GM19328 (cell line): ENCODE results near the gene RNPEP.
"Not testable (repeated sequence)": the region's sequence is repeated elsewhere in the genome, so short reads cannot be mapped to it uniquely, and the experiment has no call there.

Source experiments
- ATAC-seq: cut with Tn5 transposase; IDR thresholded peaks from one replicate; pipeline ENCODE4 v1.9.1; 2021; ENCODE audit warnings: mild to moderate bottlenecking, moderate library complexity; ENCODE audit not compliant: unreplicated experiment

RNPEP gene

DNA sequence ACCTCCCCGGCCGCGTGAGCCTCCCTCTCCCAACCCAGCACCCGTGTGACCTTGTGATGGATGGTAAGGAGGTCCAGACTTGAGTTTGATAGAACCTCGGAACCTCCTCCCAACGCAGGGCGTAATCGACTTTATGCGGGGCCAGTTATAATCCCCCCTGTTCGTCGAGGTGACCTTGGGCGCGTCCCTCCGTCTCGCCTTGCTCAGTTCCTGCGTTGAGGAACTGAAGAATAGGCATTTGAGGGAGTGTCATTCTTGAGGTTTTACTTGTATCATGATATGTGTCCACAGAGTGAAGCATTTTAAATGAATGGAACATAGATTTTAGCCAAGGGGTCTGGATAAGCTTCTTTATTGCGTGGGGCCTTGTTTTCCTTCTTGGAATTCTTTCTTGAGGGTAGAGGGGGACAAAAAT is 26.7 kb upstream of the RNPEP start:
- no peak for ATAC-seq

DNA sequence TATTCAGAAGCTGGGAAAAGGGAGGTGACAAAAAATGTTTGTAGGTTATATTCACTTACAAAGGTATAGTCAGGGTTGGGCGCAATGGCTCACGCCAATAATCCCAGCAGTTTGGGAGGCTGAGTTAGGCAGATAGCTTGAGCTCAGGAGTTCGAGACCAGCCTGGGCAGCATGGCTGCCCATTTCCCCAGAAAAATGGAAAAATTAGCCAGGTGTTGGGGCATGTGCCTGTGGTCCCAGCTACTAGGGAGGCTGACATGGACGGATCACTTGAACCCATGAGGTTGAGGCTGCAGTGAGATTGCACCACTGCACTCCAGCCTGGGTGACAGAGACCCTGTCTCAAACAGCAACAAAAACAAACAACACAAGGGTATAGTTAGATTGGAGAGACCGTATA is 24.1 kb upstream of the RNPEP start:
- ATAC-seq = no peak

DNA sequence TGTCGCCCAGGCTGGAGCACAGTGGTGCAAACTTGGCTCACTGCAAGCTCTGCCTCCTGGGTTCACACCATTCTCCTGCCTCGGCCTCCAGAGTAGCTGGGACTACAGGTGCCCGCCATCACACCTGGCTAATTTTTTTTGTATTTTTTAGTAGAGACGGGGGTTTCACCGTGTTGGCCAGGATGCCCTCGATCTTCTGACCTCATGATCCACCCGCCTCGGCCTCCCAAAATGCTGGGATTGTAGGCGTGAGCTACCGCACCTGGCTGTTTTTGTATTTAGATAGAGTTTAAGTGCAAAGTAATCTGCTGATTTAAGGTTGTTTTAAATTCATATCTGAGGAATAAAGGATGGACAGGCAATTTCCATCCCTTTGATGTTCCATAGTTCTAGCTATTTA is 20.1 kb upstream of the RNPEP start:
- not testable (repeated sequence) for ATAC-seq

DNA sequence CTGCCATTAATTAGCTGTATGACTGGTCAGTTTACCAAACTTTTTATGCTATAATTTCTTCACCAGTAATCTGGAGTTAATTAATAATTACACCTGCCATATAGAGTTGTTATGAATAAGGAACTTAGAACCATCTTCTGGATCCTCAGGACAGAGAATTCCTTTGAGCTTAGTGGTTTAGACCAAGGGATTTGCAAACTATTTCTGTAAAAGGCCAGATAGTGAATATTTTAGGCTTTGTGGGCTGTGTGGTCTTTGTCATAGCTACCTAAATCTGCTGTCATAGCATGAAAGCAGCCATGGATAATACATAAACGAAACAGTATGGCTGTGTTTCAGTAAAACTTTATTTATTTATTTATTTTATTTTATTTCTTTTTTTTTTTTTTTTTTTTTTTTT is 18.2 kb upstream of the RNPEP start:
- ATAC-seq = no peak

DNA sequence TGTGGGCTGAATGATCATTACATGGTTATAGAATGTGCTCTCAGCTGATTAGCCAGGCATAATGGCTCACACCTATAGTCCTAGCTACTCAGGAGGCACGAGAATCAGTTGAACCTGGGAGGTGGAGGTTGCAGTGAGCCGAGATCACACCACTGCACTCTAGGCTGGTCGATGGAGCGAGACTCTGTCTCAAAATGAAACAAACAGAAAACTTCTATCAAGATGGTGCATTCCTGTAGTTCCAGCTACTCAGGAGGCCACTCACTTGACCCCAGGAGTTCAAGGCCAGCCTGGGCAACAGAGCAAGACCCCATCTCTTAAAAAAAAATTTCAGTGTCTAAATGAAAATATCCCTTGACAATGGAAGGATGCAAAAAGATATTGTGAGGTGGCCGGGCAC is 16.3 kb upstream of the RNPEP start:
- no peak for ATAC-seq

DNA sequence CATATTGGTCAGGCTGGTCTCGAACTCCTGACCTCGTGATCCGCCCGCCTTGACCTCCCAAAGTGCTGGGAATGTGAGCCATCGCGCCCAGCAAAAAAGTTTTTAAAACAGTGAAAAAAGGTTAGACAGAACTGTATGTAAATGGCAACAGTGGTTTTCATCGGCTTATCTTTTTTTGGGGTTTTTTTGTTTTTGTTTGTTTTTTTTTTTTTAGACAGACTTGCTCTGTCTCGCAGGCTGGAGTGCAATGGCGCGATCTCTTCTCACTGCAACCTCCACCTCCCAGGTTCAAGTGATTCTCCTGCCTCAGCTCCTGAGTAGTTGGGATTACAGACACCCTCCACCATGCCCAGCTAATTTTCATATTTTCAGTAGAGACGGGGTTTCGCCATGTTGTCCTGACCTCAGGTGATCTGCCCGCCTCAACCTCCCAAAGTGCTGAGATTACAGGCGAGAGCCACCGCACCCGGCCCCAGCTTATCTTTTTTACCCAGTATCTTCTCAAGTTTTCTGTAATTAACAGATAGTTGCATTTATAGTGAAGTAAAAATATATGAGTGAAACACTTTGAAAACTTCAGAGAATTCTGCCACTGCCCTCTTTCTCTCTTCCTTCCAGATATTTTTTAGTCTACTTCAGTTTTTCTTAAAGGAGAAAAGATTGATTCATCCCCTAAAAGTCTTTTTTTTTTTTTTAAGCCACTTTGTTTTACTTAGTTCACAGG is 14.1 kb upstream of the RNPEP start:
- ATAC-seq = no peak

DNA sequence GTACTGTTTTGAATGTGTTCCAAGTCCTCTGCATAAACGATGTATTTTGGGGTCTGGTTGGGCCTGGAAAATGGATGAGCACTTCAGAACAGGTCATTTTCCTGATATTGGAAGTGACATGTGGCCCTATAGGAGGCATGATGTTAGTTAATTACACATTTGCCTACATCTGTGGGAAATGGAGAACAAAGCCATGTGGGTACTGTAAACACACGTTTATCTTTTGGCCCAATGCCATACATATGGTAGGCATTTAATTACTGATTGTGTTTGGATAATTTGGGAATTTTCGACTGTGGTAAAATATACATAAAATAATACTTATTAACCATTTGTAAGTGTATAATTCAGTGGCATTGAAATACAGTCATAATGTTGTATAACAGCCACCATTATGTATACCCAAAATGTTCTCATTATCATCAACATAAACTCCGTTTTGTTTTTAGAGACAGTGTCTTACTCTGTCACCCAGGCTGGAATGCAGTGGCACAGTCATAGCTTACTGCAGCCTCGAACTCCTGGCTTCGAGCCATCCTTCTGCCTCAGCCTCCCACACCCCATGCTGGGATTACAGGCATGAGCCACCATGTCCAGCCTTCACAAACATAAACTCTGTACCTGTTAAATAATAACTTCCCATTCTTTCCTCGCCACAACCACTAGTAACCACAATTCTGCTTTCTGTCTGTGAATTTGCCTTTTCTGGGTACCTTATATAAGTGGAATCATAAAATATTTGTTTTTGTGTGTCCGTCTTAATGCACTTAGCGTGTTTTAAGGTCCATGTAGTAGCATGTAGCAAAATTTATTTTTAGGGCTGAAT is 11.9 kb upstream of the RNPEP start:
- ATAC-seq = no peak

DNA sequence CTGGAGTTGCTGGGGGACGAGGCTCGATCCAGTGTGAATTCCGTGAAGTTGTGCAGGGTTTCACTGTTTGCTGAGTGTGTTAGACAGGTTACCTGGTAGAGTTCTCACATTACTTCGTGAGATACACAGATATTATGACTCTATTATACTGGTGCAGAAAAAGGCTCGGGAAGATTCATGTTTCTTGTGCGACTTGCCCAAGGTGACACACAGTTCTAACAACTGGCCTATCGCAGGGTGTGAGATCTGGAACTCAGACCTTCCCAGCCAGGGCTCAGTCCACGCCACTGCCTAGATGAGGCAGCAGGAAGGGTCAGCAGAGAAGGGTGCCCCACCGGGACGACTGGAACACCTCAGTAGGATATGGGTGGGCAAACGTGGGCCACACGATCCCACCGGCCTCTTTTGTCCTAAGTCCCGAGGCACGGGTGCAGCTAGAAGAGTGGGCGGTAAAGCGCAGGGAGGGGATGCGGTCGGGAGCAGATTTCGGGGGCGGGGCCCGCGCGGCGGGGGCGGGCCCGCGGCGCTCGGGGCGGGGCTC is 296 bp upstream of the RNPEP start:
- ATAC-seq = peak; percentile 16

DNA sequence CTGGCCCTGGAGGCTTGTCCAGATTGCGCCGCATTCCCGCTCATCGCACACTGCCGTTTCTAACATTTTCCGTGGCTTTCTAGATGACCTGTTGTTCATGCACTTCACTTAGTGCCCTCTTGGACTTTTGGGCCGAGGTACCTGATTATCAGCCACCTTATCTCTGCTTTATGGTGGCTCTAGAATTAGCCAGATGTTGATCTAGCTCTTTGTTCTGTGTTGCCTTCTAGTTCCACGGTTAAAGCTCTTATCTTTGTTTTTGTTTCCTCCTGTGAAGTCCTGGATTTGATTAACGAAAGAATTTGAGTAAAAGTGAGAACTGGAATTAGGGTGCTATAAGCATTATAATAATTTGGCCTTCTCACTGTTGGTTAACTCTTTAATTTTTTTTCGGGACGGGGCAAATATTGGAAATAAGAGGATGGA is 945 bp downstream of the RNPEP start:
- peak; percentile 9 for ATAC-seq

DNA sequence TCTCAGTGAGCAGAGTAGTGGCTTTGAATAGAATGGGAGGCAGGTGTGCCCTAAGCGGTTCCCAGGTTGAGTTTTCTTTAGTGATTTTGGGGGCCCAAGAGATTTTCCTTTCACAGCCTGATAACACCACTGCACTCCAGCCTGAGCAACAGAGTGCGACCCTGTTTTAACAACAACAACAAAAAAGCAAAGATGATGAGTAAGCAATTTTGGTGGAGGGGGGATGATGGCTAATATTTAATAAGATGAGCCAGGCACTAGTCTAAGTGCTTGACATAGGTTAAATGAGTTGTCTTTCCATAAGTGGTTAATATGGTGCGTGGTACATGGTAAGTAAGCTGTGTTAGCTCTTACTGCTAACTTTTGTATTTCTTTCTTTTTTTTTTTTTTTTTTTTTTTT is 2.0 kb downstream of the RNPEP start:
- no peak for ATAC-seq

DNA sequence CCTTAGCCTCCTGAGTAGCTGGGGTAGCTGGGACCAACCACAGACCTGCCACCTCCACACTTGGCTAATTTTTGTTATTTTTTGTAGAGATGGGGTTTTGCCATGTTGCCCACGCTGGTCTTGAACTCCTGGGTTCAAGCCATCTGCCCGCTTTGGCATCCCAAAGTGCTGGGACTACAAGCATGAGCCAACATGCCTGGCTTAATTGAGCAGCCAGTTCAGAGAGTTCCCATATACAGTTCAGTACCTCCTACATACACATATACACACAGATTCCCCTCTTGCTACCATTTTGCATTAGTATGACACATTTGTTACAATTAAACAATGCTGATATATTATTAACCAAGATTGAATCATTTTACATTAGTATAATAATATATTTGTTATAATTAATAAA is 2.9 kb downstream of the RNPEP start:
- no peak for ATAC-seq

DNA sequence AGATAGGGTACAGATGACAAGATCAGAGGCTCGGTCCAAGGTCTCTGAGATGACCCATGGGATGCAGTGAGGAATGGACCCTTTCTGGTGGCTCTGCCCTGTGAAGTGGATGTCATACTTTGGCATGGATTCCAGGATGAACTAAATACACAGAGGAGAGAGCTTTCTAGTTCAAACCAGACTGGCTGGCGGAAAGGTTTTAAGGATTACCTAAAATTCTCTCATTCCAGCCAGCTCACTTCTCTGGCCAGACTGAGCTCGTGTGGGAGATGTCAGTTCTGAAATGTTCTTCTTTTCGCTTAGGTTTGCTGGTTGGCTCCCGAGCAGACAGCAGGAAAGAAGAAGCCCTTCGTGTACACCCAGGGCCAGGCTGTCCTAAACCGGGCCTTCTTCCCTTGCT is 6.2 kb downstream of the RNPEP start:
- no peak for ATAC-seq

DNA sequence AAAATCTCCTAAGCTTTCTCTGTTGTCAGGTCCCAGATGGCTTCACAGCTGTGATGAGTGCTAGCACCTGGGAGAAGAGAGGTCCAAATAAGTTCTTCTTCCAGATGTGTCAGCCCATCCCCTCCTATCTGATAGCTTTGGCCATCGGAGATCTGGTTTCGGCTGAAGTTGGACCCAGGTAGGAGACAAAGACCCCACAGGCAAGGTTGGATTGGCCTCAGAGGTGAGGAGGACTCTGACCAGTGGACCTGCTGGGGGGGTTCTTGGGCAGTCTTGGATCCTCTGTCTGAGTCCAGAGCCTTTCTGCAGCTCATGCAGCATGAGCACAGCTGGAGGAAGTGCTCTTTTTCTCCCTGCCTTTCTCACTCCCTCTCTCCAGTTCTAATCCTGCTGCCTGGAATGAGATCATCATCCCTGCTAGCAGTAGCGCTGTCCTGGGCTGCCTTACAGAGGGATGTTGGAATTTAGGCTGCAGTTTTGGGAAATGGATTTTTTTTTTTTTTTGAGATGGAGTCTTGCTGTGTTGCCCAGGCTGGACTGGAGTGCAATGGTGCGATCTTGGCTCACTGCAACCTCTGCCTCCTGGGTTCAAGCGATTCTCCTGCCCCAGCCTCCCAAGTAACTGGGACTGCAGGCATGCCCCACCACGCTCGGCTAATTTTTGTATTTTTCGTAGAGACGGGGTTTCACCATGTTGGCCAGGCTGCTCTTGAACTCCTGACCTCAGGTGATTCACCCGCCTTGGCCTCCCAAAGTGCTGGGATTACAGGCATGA is 7.1 kb downstream of the RNPEP start:
- no peak for ATAC-seq

DNA sequence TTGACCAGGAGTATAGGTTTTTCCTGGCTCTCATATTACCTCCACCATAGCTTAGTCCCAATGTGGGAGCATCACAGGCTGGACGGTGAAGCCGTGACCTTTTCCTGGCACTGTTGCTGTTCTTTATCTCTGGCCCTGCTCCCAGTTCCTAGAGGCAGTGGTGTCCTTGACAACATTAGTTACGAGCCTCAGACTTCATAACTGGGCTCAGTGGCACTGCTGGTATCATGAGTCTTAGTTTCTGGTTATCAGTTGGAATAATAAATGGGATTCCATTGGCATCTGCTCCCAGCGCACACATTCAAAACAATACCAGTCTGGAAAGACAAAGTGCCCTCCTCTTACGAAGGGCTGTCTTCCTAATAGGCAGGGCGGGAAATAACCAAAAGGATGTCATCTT is 8.0 kb downstream of the RNPEP start:
- no peak for ATAC-seq

DNA sequence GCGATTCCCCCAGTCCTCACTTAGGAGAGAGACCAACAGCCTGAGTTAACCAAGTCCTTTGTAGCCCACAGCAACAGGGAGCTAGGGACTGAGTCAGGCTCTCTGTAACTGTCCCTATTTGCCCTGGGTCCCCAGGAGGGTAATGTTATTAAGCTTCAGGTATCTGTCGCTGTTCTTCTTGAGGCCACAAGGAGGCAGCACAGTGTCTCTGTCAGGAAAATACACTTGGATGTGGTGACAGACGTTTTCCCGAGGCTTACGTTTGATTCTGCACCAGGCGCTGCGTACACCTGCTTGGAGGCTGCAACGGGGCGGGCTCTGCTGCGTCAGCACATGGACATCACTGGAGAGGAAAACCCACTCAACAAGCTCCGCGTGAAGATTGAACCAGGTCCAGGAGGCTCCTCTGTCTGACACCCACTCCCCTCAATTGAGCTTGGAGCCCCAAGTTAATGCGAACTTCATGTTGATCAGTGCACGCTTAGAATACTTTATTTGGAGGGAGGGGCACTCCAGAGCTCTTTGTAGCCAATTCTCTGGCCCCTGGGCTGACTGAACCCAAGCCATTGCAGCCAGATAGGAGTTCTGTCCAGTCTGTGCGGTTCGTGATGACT is 17.3 kb downstream of the RNPEP start:
- no peak for ATAC-seq

DNA sequence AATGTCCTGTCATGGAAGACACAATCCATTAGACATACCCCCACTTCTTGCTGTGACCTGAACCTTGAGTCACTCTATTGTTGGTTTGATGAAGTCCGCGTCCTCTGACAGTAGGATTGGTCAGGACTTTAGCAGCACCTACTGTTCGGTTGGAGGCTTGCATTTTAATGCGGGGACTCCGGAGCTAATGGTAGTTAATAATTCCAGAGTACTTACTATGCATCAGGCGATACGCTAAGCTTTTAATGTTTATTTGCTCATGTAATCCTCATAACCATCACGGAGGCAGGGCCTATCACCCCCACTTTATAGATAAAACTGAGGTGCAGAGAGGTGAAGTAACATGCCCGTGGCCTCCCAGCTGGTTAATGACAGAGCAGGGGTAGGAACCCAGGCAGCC is 20.1 kb downstream of the RNPEP start:
- no peak for ATAC-seq

DNA sequence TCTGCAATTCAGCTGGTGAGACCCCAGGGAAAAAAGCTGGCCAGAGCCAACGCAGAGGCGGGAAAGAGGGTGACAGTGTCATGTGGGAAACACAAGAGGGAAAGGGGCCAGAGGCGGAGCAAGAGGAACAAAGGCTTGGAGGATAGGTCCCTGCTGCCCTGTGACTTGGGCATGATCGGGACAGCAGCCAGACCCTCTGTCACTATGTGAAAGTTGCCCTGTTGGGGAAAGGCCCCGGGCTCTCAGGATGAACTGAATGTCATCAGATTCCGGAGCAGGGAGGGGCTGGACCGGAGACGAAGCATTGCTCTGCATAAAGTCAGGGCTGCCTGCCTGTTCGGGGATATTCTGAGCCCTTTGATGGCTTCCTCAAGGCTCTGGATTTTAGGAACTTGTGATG is 22.3 kb downstream of the RNPEP start:
- ATAC-seq = no peak

DNA sequence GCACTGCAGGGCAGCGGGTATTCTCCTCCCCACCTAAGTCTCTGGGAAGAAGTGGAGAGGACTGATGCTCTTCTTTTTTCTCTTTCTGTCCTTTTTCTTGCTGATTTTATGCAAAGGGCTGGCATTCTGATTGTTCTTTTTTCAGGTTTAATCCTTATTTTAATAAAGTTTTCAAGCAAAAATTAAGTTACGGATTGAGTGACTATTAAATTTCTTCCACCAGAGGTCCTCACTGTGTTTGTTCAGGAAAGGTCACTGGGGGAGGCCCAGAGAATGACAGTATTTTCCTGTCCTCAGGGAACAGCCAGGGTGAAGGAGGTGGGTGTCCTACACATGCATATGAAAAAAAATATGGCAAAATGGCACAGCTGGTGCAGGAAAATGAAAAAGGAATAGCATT is 23.5 kb downstream of the RNPEP start:
- ATAC-seq = no peak

DNA sequence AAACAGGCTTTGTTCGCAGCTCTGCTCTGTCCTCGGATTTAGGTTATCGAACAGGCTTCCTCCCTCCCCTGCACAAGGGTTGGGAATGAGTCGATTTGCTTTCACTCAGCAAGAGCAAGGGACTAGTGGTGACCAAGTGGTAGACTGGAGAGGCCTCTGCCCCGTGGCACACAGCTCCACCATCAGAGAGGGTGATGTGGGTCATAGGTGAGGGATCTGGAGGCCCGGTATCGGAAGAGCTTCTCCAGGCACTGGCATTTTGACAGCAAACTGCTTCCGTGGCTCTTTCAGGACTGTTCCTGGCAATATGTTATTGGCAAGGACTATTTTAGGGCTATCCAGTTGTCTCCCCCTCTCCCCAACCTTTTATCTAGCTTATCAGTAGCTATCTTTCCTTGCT is 24.9 kb downstream of the RNPEP start:
- no peak for ATAC-seq

DNA sequence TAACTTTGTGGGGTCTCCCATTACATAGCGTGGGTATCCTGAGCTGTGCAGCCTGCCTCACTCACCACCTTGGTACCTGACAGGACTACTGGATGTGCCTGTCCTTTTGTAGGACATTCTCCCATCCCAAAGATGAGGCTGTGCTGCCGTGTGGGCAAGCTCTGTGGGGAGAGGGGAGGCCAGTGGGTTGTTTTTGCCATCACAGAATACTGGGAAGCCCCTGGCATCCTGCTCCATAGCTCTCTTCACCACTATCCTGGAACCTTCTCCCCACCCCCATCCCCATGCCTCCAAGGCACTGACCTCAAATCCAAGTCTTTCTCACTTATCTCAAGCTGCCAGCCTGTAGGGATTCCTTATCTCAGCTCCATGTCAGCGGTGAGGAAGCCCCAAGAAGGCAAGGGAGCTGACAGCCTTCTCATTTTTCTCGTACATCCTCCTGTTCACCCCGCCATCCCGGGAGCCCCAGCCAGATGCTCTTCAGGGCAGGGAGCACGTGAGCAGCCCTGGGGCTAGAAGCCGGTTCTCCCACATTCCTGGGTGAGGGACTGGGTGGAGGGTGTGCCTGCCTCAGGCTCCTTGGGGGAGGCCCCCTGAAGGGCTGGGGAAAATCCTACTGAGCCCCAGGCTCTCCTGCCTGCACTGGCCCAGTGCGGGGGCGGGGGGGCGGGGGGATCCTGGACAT is 25.5 kb downstream of the RNPEP start:
- no peak for ATAC-seq
